Muscle of leg (tissue), 11 donors: ENCODE data around the gene FA2H. TPM values are rescaled to one million over a fixed set of nuclear protein-coding genes. Genes with fewer than 3 reads are reported as not detected.
A peak's percentile ranks its signal among the peaks of the same experiment; 100 is the strongest.
"Not testable (repeated sequence)": the region's sequence is repeated elsewhere in the genome, so short reads cannot be mapped to it uniquely, and the experiment has no call there.

Experiments
- DNase-seq: peaks from one replicate; pipeline ENCODE4 v3.0.0; 2013
- H3K27ac ChIP-seq: one replicate; pipeline ENCODE4 v1.5.1; 2013; ENCODE audit warnings: mild to moderate bottlenecking, low read length, control low read depth
- H3K27me3 ChIP-seq: one replicate; pipeline ENCODE4 v1.6.1; 2013; ENCODE audit warnings: low read length; ENCODE audit not compliant: control insufficient read depth, insufficient read depth
- H3K36me3 ChIP-seq: one replicate; pipeline ENCODE4 v1.6.1; 2013; ENCODE audit warnings: low read length; ENCODE audit not compliant: control insufficient read depth, insufficient read depth
- H3K4me1 ChIP-seq: one replicate; pipeline ENCODE4 v1.6.1; 2013; ENCODE audit warnings: low read length; ENCODE audit not compliant: control insufficient read depth, insufficient read depth
- H3K4me3 ChIP-seq: one replicate; pipeline ENCODE4 v1.5.1; 2013; ENCODE audit warnings: low read length, control low read depth
- H3K9me3 ChIP-seq: replicated peaks from 2 replicates; pipeline ENCODE4 v1.6.1; 2013; ENCODE audit warnings: low read depth, low read length; ENCODE audit not compliant: control insufficient read depth
- WGBS: methylation state at CpG from one replicate; pipeline ENCODE4 v1.1.5; 2013; ENCODE audit warnings: missing lambda C conversion rate; ENCODE audit not compliant: insufficient coverage; 5-methylcytosine and 5-hydroxymethylcytosine counted together
- polyA plus RNA-seq, 8 donors: library from polyadenylated mRNA; unstranded; fragments of 120-200 nt; gene quantifications; one replicate each; pipeline versions ENCODE4 v1.2.1 to v1.2.3, GENCODE V29; 2013; ENCODE audit warnings: inconsistent platforms in 1 of 8, low replicate concordance in 1 of 8; ENCODE audit not compliant: insufficient read length in 8 of 8, insufficient read depth in 1 of 8
- total RNA-seq: library from RNA; stranded (reverse); fragments of 120-200 nt; gene quantifications from one replicate; pipeline ENCODE4 v1.2.4, GENCODE V29; 2013

Gene FA2H
- total and polyA plus RNA-seq, 9 donors = 0.09 to 1.9 (median 0.11) TPM; not detected in 4

DNA sequence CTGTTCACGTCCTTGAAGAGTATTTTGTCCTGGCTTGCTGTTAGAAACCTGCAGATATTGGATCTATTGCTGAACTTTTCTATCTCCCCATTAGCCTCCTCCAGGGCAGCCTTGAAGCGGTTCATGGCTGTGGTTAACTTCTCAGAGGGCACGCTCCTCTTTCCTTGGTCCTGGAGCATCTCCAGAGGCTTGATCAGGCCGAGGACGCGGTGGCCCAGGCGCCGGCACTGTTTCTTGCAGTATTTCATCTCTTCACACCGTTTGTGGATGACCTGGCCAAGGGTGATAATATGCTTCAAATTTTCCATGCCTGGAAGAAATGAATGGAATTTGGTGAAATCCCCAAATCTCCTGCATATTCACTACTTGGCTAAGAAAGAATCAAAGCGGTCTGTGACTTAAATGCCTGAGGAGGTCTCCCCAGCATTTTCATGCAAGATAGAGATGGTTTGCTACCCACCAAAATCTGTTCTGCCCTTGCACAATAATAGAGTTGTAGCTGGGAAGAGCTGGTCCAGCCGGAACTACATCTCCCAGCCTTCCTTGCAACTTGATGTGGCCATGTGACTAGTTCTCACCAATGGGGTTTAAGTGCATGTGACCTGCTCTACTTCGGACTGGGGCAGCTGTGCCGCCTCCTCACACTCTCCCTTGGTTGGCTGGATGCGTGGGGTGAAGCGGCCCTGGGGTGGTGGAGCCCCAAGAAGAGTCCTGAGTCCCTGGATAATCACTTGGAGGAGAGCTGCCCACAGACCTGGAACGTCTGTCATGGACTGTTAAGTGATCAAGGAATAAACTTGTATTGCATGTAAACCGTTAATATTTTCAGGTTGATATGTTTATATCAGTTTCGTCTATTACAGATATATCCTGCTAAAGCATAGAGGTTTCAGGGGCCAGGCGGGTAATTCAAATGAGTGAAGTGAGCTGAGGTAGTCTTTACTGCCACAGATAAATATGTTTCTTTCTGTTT is 78.9 kb downstream of the FA2H start:
- H3K4me3 ChIP-seq = peak overlapping the region; percentile 43
- peaks cover 11% of the 10 kb centered on the region for H3K27me3 ChIP-seq
- H3K27ac ChIP-seq = no peak overlapping the region
- WGBS = 100% methylated on average over 2 of the region's 19 CpGs
- DNase-seq = peak; percentile 95
- peaks cover 11% of the 10 kb centered on the region for H3K4me1 ChIP-seq
- no peaks in the 10 kb centered on the region for H3K36me3 ChIP-seq
- H3K9me3 ChIP-seq = no peaks in the 10 kb centered on the region

DNA sequence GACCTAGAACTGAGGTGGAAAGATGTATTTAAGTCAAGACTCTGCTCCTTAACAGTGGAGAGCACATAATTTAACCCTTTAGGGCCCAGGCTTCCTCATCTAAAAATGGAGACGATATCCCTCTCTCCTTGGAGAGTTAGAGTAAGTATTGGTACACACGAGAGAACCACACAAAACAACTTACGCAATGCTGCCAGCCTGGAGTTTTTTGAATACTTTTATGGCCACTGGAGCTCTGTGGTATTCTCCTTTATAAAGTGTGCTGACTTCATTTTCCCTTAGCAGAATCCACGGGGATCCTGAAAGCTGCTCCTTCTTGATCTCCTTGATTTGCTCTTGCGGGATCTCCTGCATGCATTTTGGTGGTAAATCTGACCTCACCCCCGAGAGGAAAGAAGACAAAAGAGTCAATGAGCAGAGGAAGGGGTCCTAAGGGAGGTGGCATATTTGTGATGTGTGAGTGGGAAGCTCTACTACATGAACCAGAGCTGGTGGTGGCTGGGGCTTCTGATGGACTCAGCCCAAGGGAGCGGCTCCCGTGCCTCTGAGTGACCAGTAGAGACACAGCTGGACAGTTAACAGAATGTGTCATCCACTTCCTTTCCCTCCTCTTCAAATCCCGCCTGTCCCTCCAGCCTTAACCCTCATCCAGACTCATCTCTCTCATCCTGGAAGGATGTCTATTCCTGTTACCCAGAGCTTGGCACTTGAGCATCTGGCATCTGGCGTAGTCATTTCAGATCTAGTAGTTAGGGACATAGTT is 83.3 kb downstream of the FA2H start:
- no peaks in the 10 kb centered on the region for H3K36me3 ChIP-seq
- 41% methylated on average over 2 of the region's 10 CpGs for WGBS
- DNase-seq = no peak

DNA sequence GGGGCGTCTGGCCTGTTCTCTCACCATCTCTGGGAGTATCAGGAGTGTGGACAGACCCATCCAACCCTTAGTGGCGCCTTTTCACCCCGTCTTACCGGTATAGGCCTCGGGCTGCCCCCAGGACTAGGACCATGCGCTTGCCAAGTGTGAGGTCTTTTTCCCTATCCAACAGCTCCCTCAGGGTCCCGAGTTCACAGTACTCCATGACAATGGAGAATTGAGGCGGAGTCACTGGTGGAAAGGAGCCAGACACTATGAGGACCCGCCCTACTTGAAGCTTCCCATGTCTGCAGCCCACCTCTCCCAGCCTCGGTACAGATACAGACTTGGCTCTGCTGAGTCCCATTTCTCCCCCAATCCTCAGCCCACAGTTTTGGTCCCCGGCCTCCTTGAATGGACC is 92.1 kb downstream of the FA2H start:
- no peak for DNase-seq
- H3K9me3 ChIP-seq = no peaks in the 10 kb centered on the region
- WGBS = 62% methylated on average over 8 of the region's 11 CpGs
- no peak overlapping the region for H3K4me3 ChIP-seq
- H3K36me3 ChIP-seq = no peaks in the 10 kb centered on the region
- no peak overlapping the region for H3K27ac ChIP-seq
- H3K27me3 ChIP-seq = no peaks in the 10 kb centered on the region
- no peaks in the 10 kb centered on the region for H3K4me1 ChIP-seq

More for the DNA sequence above, 83.3 kb downstream of the FA2H start:
- H3K27ac ChIP-seq = no peak overlapping the region
- no peaks in the 10 kb centered on the region for H3K27me3 ChIP-seq
- H3K4me1 ChIP-seq = peaks cover 3% of the 10 kb centered on the region
- H3K9me3 ChIP-seq = no peaks in the 10 kb centered on the region
- H3K4me3 ChIP-seq = no peak overlapping the region

DNA sequence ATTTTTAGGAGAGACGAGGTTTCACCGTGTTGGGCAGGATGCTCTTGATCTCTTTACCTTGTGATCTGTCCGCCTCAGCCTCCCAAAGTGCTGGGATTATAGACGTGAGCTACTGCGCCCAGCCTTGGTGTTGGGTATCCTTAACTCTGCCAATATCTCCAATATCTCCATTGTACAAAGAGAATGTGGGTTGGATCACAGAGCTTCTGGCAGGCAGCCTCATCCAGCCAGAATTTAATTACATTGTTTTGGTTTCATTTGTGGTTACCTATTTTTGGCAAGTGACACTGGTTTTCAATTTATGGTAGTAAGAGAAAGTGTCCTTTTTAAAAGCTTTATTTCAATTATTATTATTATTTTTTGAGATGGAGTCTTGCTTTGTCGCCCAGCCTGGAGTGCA is 93.9 kb downstream of the FA2H start:
- H3K36me3 ChIP-seq = no peaks in the 10 kb centered on the region
- H3K4me1 ChIP-seq = no peaks in the 10 kb centered on the region
- H3K27me3 ChIP-seq = no peaks in the 10 kb centered on the region
- H3K4me3 ChIP-seq = no peak overlapping the region
- H3K9me3 ChIP-seq = no peaks in the 10 kb centered on the region
- no peak for DNase-seq
- no CpG with 5 or more reads among the region's 6 CpGs for WGBS
- H3K27ac ChIP-seq = no peak overlapping the region

DNA sequence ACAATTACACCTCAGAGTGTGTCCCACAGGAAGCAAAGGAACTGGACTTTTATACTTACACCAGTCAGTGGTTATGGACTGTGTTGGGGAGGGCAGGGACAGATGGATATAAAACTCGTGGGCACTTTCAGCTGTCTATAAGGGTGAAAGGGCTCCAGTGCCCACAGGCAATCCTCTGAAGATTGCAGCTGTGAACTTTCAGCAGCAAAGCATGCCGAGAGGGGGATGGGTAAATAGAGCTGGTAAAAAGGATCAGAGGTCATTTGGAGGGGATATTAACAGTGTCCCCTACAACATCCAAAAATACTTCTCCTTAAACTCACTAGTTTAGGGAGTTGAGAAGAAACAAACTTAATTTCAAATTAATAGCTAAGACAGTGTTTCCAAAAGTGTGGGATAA is 94.6 kb downstream of the FA2H start:
- no peaks in the 10 kb centered on the region for H3K36me3 ChIP-seq
- WGBS = 0% methylated on average over 1 of the region's 2 CpGs

DNA sequence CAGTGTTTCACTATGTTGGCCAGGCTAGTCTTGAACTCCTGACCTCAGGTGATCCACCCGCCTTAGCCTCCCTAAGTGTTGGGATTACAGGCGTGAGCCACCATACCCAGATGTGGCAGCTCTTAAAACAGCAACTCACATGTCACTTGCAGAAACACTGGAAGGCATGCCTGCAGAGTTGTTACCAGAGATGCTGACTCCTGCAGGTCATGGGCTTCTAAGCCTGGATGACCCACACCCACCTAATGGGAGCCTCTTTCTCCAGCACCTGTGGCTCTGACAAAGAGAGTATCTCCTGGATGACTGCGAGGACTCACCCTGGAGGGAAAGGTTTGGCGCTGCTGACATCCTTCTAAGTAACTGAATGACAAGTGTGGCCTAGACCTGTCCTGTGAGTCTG is 96.8 kb downstream of the FA2H start:
- H3K27ac ChIP-seq = no peak overlapping the region
- WGBS = 83% methylated on average over 3 of the region's 4 CpGs
- H3K36me3 ChIP-seq = no peaks in the 10 kb centered on the region
- DNase-seq = no peak
- H3K27me3 ChIP-seq = no peaks in the 10 kb centered on the region
- no peaks in the 10 kb centered on the region for H3K9me3 ChIP-seq
- no peak overlapping the region for H3K4me3 ChIP-seq
- H3K4me1 ChIP-seq = no peaks in the 10 kb centered on the region

More for the DNA sequence above, 94.6 kb downstream of the FA2H start:
- Histone ChIP-seq H3K27ac (no peak overlapping the region), H3K4me1 (no peaks in the 10 kb centered on the region), H3K27me3 (no peaks in the 10 kb centered on the region), H3K4me3 (no peak overlapping the region), H3K9me3 (no peaks in the 10 kb centered on the region)
- DNase-seq = no peak

DNA sequence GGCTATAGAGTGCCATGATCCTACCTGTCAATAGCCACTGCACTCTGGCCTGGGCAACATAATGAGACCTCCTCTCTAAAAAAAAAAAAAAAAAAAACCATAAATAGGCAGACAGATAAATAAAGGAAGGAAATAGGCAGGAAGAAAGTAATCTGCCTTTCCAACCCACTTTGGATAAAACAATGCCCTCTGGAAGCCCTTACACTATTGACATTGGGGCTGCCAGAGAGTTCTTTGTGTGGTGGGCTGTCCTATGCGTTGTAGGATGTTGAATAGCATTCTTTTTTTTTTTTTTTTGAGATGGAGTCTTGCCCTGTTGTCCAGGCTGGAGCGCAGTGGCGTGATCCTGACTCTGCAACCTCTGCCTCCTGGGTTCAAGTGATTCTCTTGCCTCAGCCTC is 100.7 kb downstream of the FA2H start:
- no peak for DNase-seq
- WGBS = 95% methylated on average over 2 of the region's 3 CpGs
- no peak overlapping the region for H3K4me3 ChIP-seq
- no peaks in the 10 kb centered on the region for H3K9me3 ChIP-seq
- no peak overlapping the region for H3K27ac ChIP-seq
- no peaks in the 10 kb centered on the region for H3K4me1 ChIP-seq
- H3K36me3 ChIP-seq = no peaks in the 10 kb centered on the region
- no peaks in the 10 kb centered on the region for H3K27me3 ChIP-seq

DNA sequence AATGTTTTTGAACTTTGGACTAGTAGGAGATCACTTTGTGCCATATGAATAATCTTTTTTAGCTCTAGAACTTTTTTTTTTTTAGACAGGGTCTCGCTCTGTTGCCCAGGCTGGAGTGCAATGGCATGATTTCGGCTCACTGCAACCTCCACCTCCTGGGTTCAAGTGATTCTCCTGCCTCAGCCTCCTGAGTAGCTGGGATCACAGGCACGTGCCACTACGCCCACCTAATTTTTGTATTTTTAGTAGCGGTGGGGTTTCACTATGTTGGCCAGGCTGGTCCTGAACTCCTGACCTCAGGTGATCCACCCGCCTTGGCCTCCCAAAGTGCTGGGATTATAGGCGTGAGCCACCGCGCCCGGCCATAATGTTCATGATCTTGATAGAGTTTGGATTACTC is 105.7 kb downstream of the FA2H start:
- not testable (repeated sequence) for H3K4me3 ChIP-seq, DNase-seq, H3K9me3 ChIP-seq, H3K27me3 ChIP-seq, H3K27ac ChIP-seq, H3K4me1 ChIP-seq
- WGBS = no CpG with 5 or more reads among the region's 10 CpGs
- peaks cover 13% of the 10 kb centered on the region for H3K36me3 ChIP-seq

DNA sequence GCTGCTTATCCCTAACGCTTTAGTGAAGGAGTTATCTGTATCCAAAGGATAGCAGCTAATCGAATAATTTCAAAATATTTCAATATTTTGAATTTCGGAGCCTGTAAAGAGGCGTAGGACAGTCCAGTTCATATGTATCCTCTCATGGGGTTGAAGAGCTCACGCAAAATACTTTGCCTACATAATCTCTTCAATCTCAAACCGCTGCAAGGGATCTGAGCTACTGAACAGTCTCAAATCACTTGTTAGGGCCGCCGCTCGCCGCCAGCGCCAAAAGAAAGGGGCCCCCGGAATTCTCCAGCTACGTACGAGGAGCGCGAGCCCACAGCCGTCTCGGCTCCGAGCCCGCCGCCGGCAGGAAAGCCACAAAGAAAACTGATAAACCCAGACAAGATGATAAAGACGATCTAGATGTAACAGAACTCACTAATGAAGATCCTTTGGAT is 107.3 kb downstream of the FA2H start:
- DNase-seq = peak; percentile 60
- peak overlapping the region; percentile 67 for H3K27ac ChIP-seq
- 5% methylated on average over 17 of the region's 23 CpGs for WGBS

More for the DNA sequence above, 107.3 kb downstream of the FA2H start:
- peak overlapping the region; percentile 59 for H3K4me3 ChIP-seq
- H3K36me3 ChIP-seq = peaks cover 22% of the 10 kb centered on the region
- no peaks in the 10 kb centered on the region for H3K9me3 ChIP-seq
- no peaks in the 10 kb centered on the region for H3K27me3 ChIP-seq
- H3K4me1 ChIP-seq = no peaks in the 10 kb centered on the region
